Memory B cell (primary cell): ENCODE measurements around the gene STK33.

Experiments
- ATAC-seq: fragments of 150-1000 bp; cut with Tn5 transposase; 2 replicates; pipeline ENCODE4 v1.10.0; 2021; ENCODE audit warnings: low read depth, mild to moderate bottlenecking, moderate library complexity
- DNase-seq, 2 donors: peaks; one replicate each; pipeline ENCODE4 v3.0.0; 2022; ENCODE audit warnings: low spot score in 2 of 2
- H3K27ac Mint-ChIP-seq: one replicate; pipeline ENCODE4 v1.8.0; 2022; ENCODE audit warnings: mild to moderate bottlenecking, moderate library complexity, mixed read lengths
- H3K27me3 Mint-ChIP-seq: one replicate; pipeline ENCODE4 v1.8.0; 2022; ENCODE audit warnings: mixed read lengths
- H3K36me3 Mint-ChIP-seq: one replicate; pipeline ENCODE4 v1.8.0; 2022; ENCODE audit warnings: mild to moderate bottlenecking, mixed read lengths
- H3K4me1 Mint-ChIP-seq: one replicate; pipeline ENCODE4 v1.8.0; 2022; ENCODE audit warnings: mixed read lengths
- H3K4me3 Mint-ChIP-seq: one replicate; pipeline ENCODE4 v1.8.0; 2022; ENCODE audit warnings: mild to moderate bottlenecking, moderate library complexity, mixed read lengths
- H3K9me3 Mint-ChIP-seq: one replicate; pipeline ENCODE4 v1.8.0; 2022; ENCODE audit warnings: mixed read lengths

The STK33 gene

GRCh38 chr11:8362491-8362890, 231.5 kb downstream of the STK33 start:
- DNase-seq: no peak
- H3K27ac Mint-ChIP-seq: no peak overlapping the region

GRCh38 chr11:8361664-8362210, 232.3 kb downstream of the STK33 start:
- Mint-ChIP-seq H3K4me3 (no peak overlapping the region), H3K27ac (no peak overlapping the region), H3K27me3 (peaks cover 3% of the 10 kb centered on the region), H3K9me3 (no peaks in the 10 kb centered on the region), H3K4me1 (peaks cover 2% of the 10 kb centered on the region), H3K36me3 (no peaks in the 10 kb centered on the region)
- DNase-seq (no peak), ATAC-seq (no peak)

More at GRCh38 chr11:8362491-8362890, 231.5 kb downstream of the STK33 start:
- peaks cover 2% of the 10 kb centered on the region for H3K4me1 Mint-ChIP-seq
- no peaks in the 10 kb centered on the region for H3K36me3 Mint-ChIP-seq
- peaks cover 3% of the 10 kb centered on the region for H3K27me3 Mint-ChIP-seq
- ATAC-seq: no peak
- H3K9me3 Mint-ChIP-seq: no peaks in the 10 kb centered on the region
- H3K4me3 Mint-ChIP-seq: no peak overlapping the region

GRCh38 chr11:8361206-8361605, 232.8 kb downstream of the STK33 start:
- Mint-ChIP-seq H3K4me1 (peaks cover 2% of the 10 kb centered on the region), H3K9me3 (no peaks in the 10 kb centered on the region), H3K27ac (no peak overlapping the region), H3K27me3 (peaks cover 3% of the 10 kb centered on the region), H3K36me3 (no peaks in the 10 kb centered on the region), H3K4me3 (no peak overlapping the region)
- DNase-seq: no peak
- no peak for ATAC-seq

- Mint-ChIP-seq H3K4me1 (peaks cover 2% of the 10 kb centered on the region), H3K27ac (no peak overlapping the region), H3K9me3 (no peaks in the 10 kb centered on the region), H3K4me3 (no peak overlapping the region), H3K36me3 (no peaks in the 10 kb centered on the region), H3K27me3 (peaks cover 2% of the 10 kb centered on the region)
- ATAC-seq (no peak), DNase-seq (no peak)
These were observed 233.8 kb downstream of the STK33 start for GRCh38 chr11:8360086-8360828.

GRCh38 chr11:8359521-8359920, 234.5 kb downstream of the STK33 start:
- no peak overlapping the region for H3K4me3 Mint-ChIP-seq
- H3K27ac Mint-ChIP-seq: no peak overlapping the region
- no peaks in the 10 kb centered on the region for H3K9me3 Mint-ChIP-seq
- H3K27me3 Mint-ChIP-seq: peaks cover 3% of the 10 kb centered on the region
- H3K36me3 Mint-ChIP-seq: no peaks in the 10 kb centered on the region
- no peak for DNase-seq
- no peak for ATAC-seq
- H3K4me1 Mint-ChIP-seq: peaks cover 5% of the 10 kb centered on the region

GRCh38 chr11:8357891-8358566, 236.0 kb downstream of the STK33 start:
- DNase-seq (no peak), ATAC-seq (no peak)
- no peak overlapping the region for H3K27ac Mint-ChIP-seq
- no peaks in the 10 kb centered on the region for H3K36me3 Mint-ChIP-seq
- peaks cover 8% of the 10 kb centered on the region for H3K27me3 Mint-ChIP-seq
- H3K9me3 Mint-ChIP-seq: no peaks in the 10 kb centered on the region
- peaks cover 8% of the 10 kb centered on the region for H3K4me1 Mint-ChIP-seq
- no peak overlapping the region for H3K4me3 Mint-ChIP-seq

GRCh38 chr11:8357505-8357888, 236.5 kb downstream of the STK33 start:
- peaks cover 8% of the 10 kb centered on the region for H3K27me3 Mint-ChIP-seq
- DNase-seq (no peak), ATAC-seq (no peak)
- H3K27ac Mint-ChIP-seq: no peak overlapping the region
- H3K9me3 Mint-ChIP-seq: no peaks in the 10 kb centered on the region
- H3K4me1 Mint-ChIP-seq: peaks cover 8% of the 10 kb centered on the region
- no peaks in the 10 kb centered on the region for H3K36me3 Mint-ChIP-seq
- H3K4me3 Mint-ChIP-seq: no peak overlapping the region

GRCh38 chr11:8356721-8357504, 237.1 kb downstream of the STK33 start:
- DNase-seq (no peak), ATAC-seq (no peak)
- Mint-ChIP-seq H3K4me1 (peaks cover 8% of the 10 kb centered on the region), H3K4me3 (no peak overlapping the region), H3K36me3 (no peaks in the 10 kb centered on the region), H3K27ac (no peak overlapping the region), H3K27me3 (peaks cover 8% of the 10 kb centered on the region), H3K9me3 (no peaks in the 10 kb centered on the region)

GRCh38 chr11:8356216-8356615, 237.8 kb downstream of the STK33 start:
- no peaks in the 10 kb centered on the region for H3K36me3 Mint-ChIP-seq
- H3K4me3 Mint-ChIP-seq: no peak overlapping the region
- ATAC-seq (no peak), DNase-seq (no peak)
- no peak overlapping the region for H3K27ac Mint-ChIP-seq
- H3K4me1 Mint-ChIP-seq: peaks cover 8% of the 10 kb centered on the region
- H3K27me3 Mint-ChIP-seq: peaks cover 8% of the 10 kb centered on the region
- no peaks in the 10 kb centered on the region for H3K9me3 Mint-ChIP-seq

GRCh38 chr11:8355416-8355742, 238.6 kb downstream of the STK33 start:
- DNase-seq (no peak), ATAC-seq (no peak)
- Mint-ChIP-seq H3K4me3 (no peak overlapping the region), H3K9me3 (no peaks in the 10 kb centered on the region), H3K27me3 (peaks cover 10% of the 10 kb centered on the region), H3K4me1 (peaks cover 8% of the 10 kb centered on the region), H3K27ac (no peak overlapping the region), H3K36me3 (no peaks in the 10 kb centered on the region)

GRCh38 chr11:8354622-8355415, 239.2 kb downstream of the STK33 start:
- ATAC-seq: peak; percentile 57
- peaks cover 8% of the 10 kb centered on the region for H3K4me1 Mint-ChIP-seq
- H3K27ac Mint-ChIP-seq: no peak overlapping the region
- peaks cover 14% of the 10 kb centered on the region for H3K27me3 Mint-ChIP-seq
- peak overlapping the region; percentile 65 for H3K4me3 Mint-ChIP-seq
- no peaks in the 10 kb centered on the region for H3K36me3 Mint-ChIP-seq
- no peak for DNase-seq
- no peaks in the 10 kb centered on the region for H3K9me3 Mint-ChIP-seq

- H3K27me3 Mint-ChIP-seq: peaks cover 14% of the 10 kb centered on the region
- H3K9me3 Mint-ChIP-seq: peaks cover 2% of the 10 kb centered on the region
- H3K4me3 Mint-ChIP-seq: no peak overlapping the region
- peaks cover 11% of the 10 kb centered on the region for H3K4me1 Mint-ChIP-seq
- ATAC-seq (no peak), DNase-seq (no peak)
- no peak overlapping the region for H3K27ac Mint-ChIP-seq
- H3K36me3 Mint-ChIP-seq: no peaks in the 10 kb centered on the region
These were observed 241.0 kb downstream of the STK33 start for GRCh38 chr11:8352876-8353505.

GRCh38 chr11:8352103-8352875, 241.7 kb downstream of the STK33 start:
- Mint-ChIP-seq H3K4me3 (no peak overlapping the region), H3K9me3 (peaks cover 3% of the 10 kb centered on the region), H3K27ac (no peak overlapping the region), H3K4me1 (peaks cover 11% of the 10 kb centered on the region), H3K36me3 (no peaks in the 10 kb centered on the region), H3K27me3 (peaks cover 14% of the 10 kb centered on the region)
- DNase-seq (no peak), ATAC-seq (no peak)
